H1 (cell line): Measurements from ENCODE around the gene FAM76A. TPM values are rescaled to one million over a fixed set of nuclear protein-coding genes. Genes with fewer than 3 reads are reported as not detected.

ENCODE experiments used
- CTCF ChIA-PET: fragments of 300-600 bp; sonication (Branson Sonifier 250); formaldehyde crosslinking; loops from one replicate; lab custom pipeline; 2021; ENCODE audit not compliant: partially characterized antibody; lab: Charles Lee
- POLR2A ChIA-PET: fragments of 300-600 bp; sonication (Branson Sonifier 250); formaldehyde crosslinking; loops from one replicate; lab custom pipeline; 2021; ENCODE audit warnings: inconsistent platforms; ENCODE audit not compliant: partially characterized antibody; lab: Charles Lee
- DNase-seq, 2 experiments: peaks; one replicate each; pipeline versions ENCODE4 v3.0.0 to v3.0.0-alpha.2; 2010 to 2022; ENCODE audit warnings: low spot score in 2 of 2, low read depth in 1 of 2, mixed read lengths in 1 of 2
- FAIRE-seq: peaks from 2 replicates; lab custom pipeline; 2011; peaks lifted over from hg19 to GRCh38; lab: Jason Lieb, UNC
- H2AFZ ChIP-seq: 2 replicates; pipeline ENCODE4 v1.8.1; 2012; ENCODE audit warnings: low read length, inconsistent platforms
- H2AK5ac ChIP-seq: 2 replicates; pipeline ENCODE4 v1.6.1; 2013; ENCODE audit warnings: low read depth, low read length
- H2BK120ac ChIP-seq: replicated peaks from 2 replicates; pipeline ENCODE3; 2013; ENCODE audit warnings: low read depth, low read length, inconsistent platforms
- H2BK12ac ChIP-seq: 2 replicates; pipeline ENCODE4 v1.6.1; 2013; ENCODE audit warnings: low read depth, low read length
- H2BK15ac ChIP-seq: 2 replicates; pipeline ENCODE4 v1.6.1; 2013; ENCODE audit warnings: low read length
- H2BK20ac ChIP-seq: 2 replicates; pipeline ENCODE4 v1.6.1; 2013; ENCODE audit warnings: low read length
- H2BK5ac ChIP-seq: 2 replicates; pipeline ENCODE4 v1.6.1; 2013; ENCODE audit warnings: low read depth, low read length
- H3K14ac ChIP-seq: 2 replicates; pipeline ENCODE4 v1.6.1; 2013; ENCODE audit warnings: inconsistent platforms; ENCODE audit not compliant: insufficient read length
- H3K18ac ChIP-seq: 2 replicates; pipeline ENCODE4 v1.6.1; 2013; ENCODE audit warnings: low read length; ENCODE audit errors: extremely low read depth
- H3K23ac ChIP-seq: 2 replicates; pipeline ENCODE4 v1.6.1; 2013; ENCODE audit warnings: inconsistent platforms; ENCODE audit not compliant: insufficient read length
- H3K23me2 ChIP-seq: 2 replicates; pipeline ENCODE4 v1.6.1; 2013; ENCODE audit warnings: low read depth, low read length
- H3K27ac ChIP-seq: 2 replicates; pipeline ENCODE4 v1.6.1; 2011; ENCODE audit warnings: low read depth, low read length, inconsistent platforms
- H3K27me3 ChIP-seq, 4 experiments: replicated peaks in 1 of 4; 1 replicate in 1 of 4; 2 replicates in 3 of 4; pipeline versions ENCODE4 v1.6.1 to v1.8.1; 2011 to 2013; ENCODE audit warnings: low read length in 3 of 4, mild to moderate bottlenecking in 3 of 4, inconsistent platforms in 2 of 4, mixed read lengths in 2 of 4, moderate library complexity in 1 of 4; ENCODE audit not compliant: control insufficient read depth in 3 of 4, insufficient read depth in 3 of 4; ENCODE audit errors: extremely low read depth in 1 of 4
- H3K36me3 ChIP-seq, 4 experiments: 2 replicates each; pipeline versions ENCODE4 v1.6.1 to v1.8.1; 2011 to 2013; ENCODE audit warnings: mild to moderate bottlenecking in 4 of 4, low read length in 3 of 4, moderate library complexity in 2 of 4, control low read depth in 1 of 4, inconsistent platforms in 1 of 4; ENCODE audit not compliant: insufficient read depth in 4 of 4, control insufficient read depth in 2 of 4
- H3K4ac ChIP-seq: replicated peaks from 2 replicates; pipeline ENCODE3; 2013; ENCODE audit warnings: low read length, low read depth, mixed read lengths, inconsistent platforms; ENCODE audit not compliant: insufficient read length
- H3K4me1 ChIP-seq, 4 experiments: replicated peaks in 1 of 4; 1 replicate in 1 of 4; 2 replicates in 3 of 4; pipeline versions ENCODE4 v1.6.1 to v1.8.1; 2011 to 2013; ENCODE audit warnings: low read length in 3 of 4, inconsistent platforms in 2 of 4, mixed read lengths in 1 of 4; ENCODE audit not compliant: insufficient read depth in 4 of 4, control insufficient read depth in 3 of 4
- H3K4me2 ChIP-seq, 2 experiments: 2 replicates each; pipeline versions ENCODE4 v1.6.1 to v1.8.1; 2011 to 2013; ENCODE audit warnings: low read depth in 2 of 2, low read length in 2 of 2, control low read depth in 1 of 2, inconsistent platforms in 1 of 2, mild to moderate bottlenecking in 1 of 2; ENCODE audit not compliant: insufficient read depth in 1 of 2
- H3K4me3 ChIP-seq, 4 experiments: fragments of 200-600, 300-600 bp in 1 of 4; sonication (generic), shearing (Covaris generic), sonication (Bioruptor Twin) in 1 of 4; 2 replicates each; pipeline versions ENCODE4 v1.5.1 to v1.8.1; 2011 to 2016; ENCODE audit warnings: low read length in 4 of 4, low read depth in 3 of 4, control low read depth in 2 of 4, inconsistent platforms in 2 of 4, mild to moderate bottlenecking in 2 of 4, mixed read lengths in 1 of 4, moderate library complexity in 1 of 4; ENCODE audit not compliant: insufficient read depth in 2 of 4; ENCODE audit errors: extremely low read depth in 1 of 4
- H3K56ac ChIP-seq: replicated peaks from 2 replicates; pipeline ENCODE3; 2013; ENCODE audit warnings: low read depth, mild to moderate bottlenecking, mixed read lengths, low read length, inconsistent platforms; ENCODE audit not compliant: insufficient read length
- H3K79me1 ChIP-seq: 2 replicates; pipeline ENCODE4 v1.6.1; 2013; ENCODE audit warnings: low read depth, low read length, control low read depth
- H3K79me2 ChIP-seq, 2 experiments: 2 replicates each; pipeline versions ENCODE4 v1.6.1 to v1.8.1; 2012 to 2013; ENCODE audit warnings: low read length in 2 of 2, mild to moderate bottlenecking in 2 of 2, inconsistent platforms in 1 of 2; ENCODE audit not compliant: insufficient read depth in 2 of 2, control insufficient read depth in 1 of 2
- H3K9ac ChIP-seq, 4 experiments: replicated peaks in 1 of 4; 1 replicate in 1 of 4; 2 replicates in 3 of 4; pipeline versions ENCODE4 v1.6.1 to v1.8.1; 2011 to 2013; ENCODE audit warnings: low read depth in 3 of 4, low read length in 3 of 4, control low read depth in 2 of 4, mild to moderate bottlenecking in 2 of 4, moderate library complexity in 2 of 4, inconsistent platforms in 1 of 4; ENCODE audit errors: extremely low read depth in 1 of 4
- H3K9me3 ChIP-seq, 2 experiments: 2 replicates each; pipeline versions ENCODE4 v1.6.1 to v1.8.1; 2012 to 2013; ENCODE audit warnings: mild to moderate bottlenecking in 2 of 2, moderate library complexity in 2 of 2, control low read depth in 1 of 2, inconsistent platforms in 1 of 2, low read depth in 1 of 2, low read length in 1 of 2, mixed read lengths in 1 of 2; ENCODE audit not compliant: insufficient read depth in 2 of 2
- H4K20me1 ChIP-seq, 2 experiments: replicated peaks in 1 of 2; 2 replicates each; pipeline versions ENCODE3 to v1.8.1; 2011 to 2013; ENCODE audit warnings: inconsistent platforms in 2 of 2, low read length in 2 of 2, mild to moderate bottlenecking in 1 of 2; ENCODE audit not compliant: insufficient read depth in 2 of 2, control insufficient read depth in 1 of 2
- H4K5ac ChIP-seq: 2 replicates; pipeline ENCODE4 v1.6.1; 2013; ENCODE audit warnings: low read length, low read depth, mixed read lengths, inconsistent platforms; ENCODE audit not compliant: insufficient read length
- H4K8ac ChIP-seq: 2 replicates; pipeline ENCODE4 v1.8.0; 2013; ENCODE audit warnings: mild to moderate bottlenecking, moderate library complexity, low read length, inconsistent platforms; ENCODE audit not compliant: insufficient read depth; ENCODE audit errors: extremely low read depth
- H4K91ac ChIP-seq: replicated peaks from 2 replicates; pipeline ENCODE3; 2013; ENCODE audit warnings: low read length, mixed read lengths, inconsistent platforms; ENCODE audit not compliant: insufficient read length
- EP300 ChIP-seq, 2 experiments: IDR thresholded peaks; 1 replicate in 1 of 2; 2 replicates in 1 of 2; pipeline ENCODE4 v1.6.1; 2011 to 2012; ENCODE audit warnings: low read depth in 2 of 2, low read length in 2 of 2, mild to moderate bottlenecking in 2 of 2, borderline replicate concordance in 1 of 2, inconsistent platforms in 1 of 2, moderate library complexity in 1 of 2
- EZH2 ChIP-seq: fragments of 200-600 bp; sonication (generic); IDR thresholded peaks from 2 replicates; pipeline ENCODE4 v1.7.1; 2012; ENCODE audit warnings: low read depth, mild to moderate bottlenecking, moderate library complexity, low read length, inconsistent platforms; ENCODE audit not compliant: severe bottlenecking
- PHF8 ChIP-seq: fragments of 200-600 bp; sonication (generic); conservative IDR thresholded peaks from 2 replicates; pipeline ENCODE4 v1.7.1; 2012; ENCODE audit warnings: low read depth, mild to moderate bottlenecking, inconsistent platforms, low read length, moderate library complexity
- POLR2A ChIP-seq, 2 experiments: IDR thresholded peaks; 1 replicate in 1 of 2; 2 replicates in 1 of 2; pipeline ENCODE4 v1.6.1; 2011; ENCODE audit warnings: low read depth in 2 of 2, low read length in 2 of 2, mild to moderate bottlenecking in 2 of 2; ENCODE audit errors: control extremely low read depth in 1 of 2
- RNF2 ChIP-seq: fragments of 200-900, 300-1000 bp; sonication (generic); IDR thresholded peaks from 2 replicates; pipeline ENCODE4 v1.7.1; 2016; ENCODE audit warnings: borderline replicate concordance, low read depth, mild to moderate bottlenecking, antibody characterized with exemption, low read length; ENCODE audit not compliant: poor library complexity, severe bottlenecking; ENCODE audit errors: missing control alignments
- WGBS, 2 experiments: shearing (Covaris generic) in 1 of 2; methylation state at CpG; one replicate each; pipeline versions ENCODE4 v1.1.6 to v1.1.7; 2013 to 2015; ENCODE audit warnings: low lambda C conversion rate in 2 of 2, mixed read lengths in 2 of 2, inconsistent platforms in 1 of 2, low coverage in 1 of 2, missing lambda C conversion rate in 1 of 2; ENCODE audit not compliant: insufficient replicate concordance in 2 of 2, insufficient coverage in 1 of 2, insufficient read length in 1 of 2; ENCODE audit errors: extremely low coverage in 1 of 2, missing lambda C conversion rate in 1 of 2; 5-methylcytosine and 5-hydroxymethylcytosine counted together
- polyA plus RNA-seq, 7 experiments: library from polyadenylated mRNA; depleted of rRNA in 3 of 7; stranded (reverse) in 5 of 7; unstranded in 2 of 7; fragments of >200 nt in 5 of 7; fragments of 200-250 nt in 2 of 7; gene quantifications; 1 replicate in 5 of 7; 2 replicates in 1 of 7; 4 replicates in 1 of 7; pipeline versions ENCODE4 v1.2.1 to v1.2.3, GENCODE V29; 2011 to 2013; ENCODE audit warnings: missing spikeins in 2 of 7, mixed read lengths in 2 of 7
- total RNA-seq: library from RNA; stranded (reverse); fragmentation: NEBNext Ultra II Directional; extraction: Animal tissue kit (Norgen Biotek cat#: 25700); gene quantifications from 2 replicates; pipeline ENCODE4 v1.2.1, GENCODE V29; 2021

The FAM76A gene
- total and polyA plus RNA-seq, 2 of the 8 experiments (the other 6 are each of a cell fraction or from before 2014, with no cell fraction given) = 3.4 to 16.2 TPM

GRCh38 chr1:27736252-27736651 lies 10.5 kb downstream of the FAM76A start:
- no peak overlapping the region for H3K56ac ChIP-seq

More at GRCh38 chr1:27736252-27736651, 10.5 kb downstream of the FAM76A start:
- Histone ChIP-seq H4K5ac (no peak overlapping the region), H3K18ac (no peak overlapping the region), H3K27ac (no peak overlapping the region), H3K9ac (no peak overlapping the region), H2AFZ (no peak overlapping the region), H2BK15ac (no peak overlapping the region), H4K20me1 (no peaks in the 10 kb centered on the region), H3K79me2 (no peaks in the 10 kb centered on the region), H3K14ac (no peak overlapping the region), H3K4me2 (no peak overlapping the region), H2AK5ac (no peak overlapping the region), H3K36me3 (peaks cover 0 to 16% (median 5%) of the 10 kb centered on the region in 4 experiments; a peak in 5 of 8 replicates), H2BK5ac (no peak overlapping the region), H3K27me3 (no peaks in the 10 kb centered on the region), H3K23me2 (no peaks in the 10 kb centered on the region), H3K4ac (no peak overlapping the region), H2BK120ac (no peak overlapping the region), H3K23ac (no peak overlapping the region), H2BK12ac (no peak overlapping the region), H4K8ac (no peak overlapping the region), H3K9me3 (no peaks in the 10 kb centered on the region), H2BK20ac (no peak overlapping the region), H4K91ac (no peak overlapping the region), H3K4me3 (no peak overlapping the region), H3K79me1 (no peaks in the 10 kb centered on the region), H3K4me1 (no peaks in the 10 kb centered on the region)
- no peak for DNase-seq
- TF ChIP-seq RNF2 (no peak), POLR2A (IDR thresholded peaks at IDR 0.05; ENCODE audit: control extremely low read depth in 1 of 2, low read depth in 2 of 2, low read length in 2 of 2) (no peak), EZH2 (no peak), EP300 (IDR thresholded peaks at IDR 0.05; ENCODE audit: borderline replicate concordance in 1 of 2, low read depth in 2 of 2, low read length in 2 of 2) (no peak), PHF8 (no peak)
- ChIA-PET POLR2A (no interaction called here), CTCF (no interaction called here)
- 90% methylated on average over 3 of the region's 3 CpGs; no CpG with 5 or more reads in 1 of the 2 experiments for WGBS, 2 experiments
- no peak for FAIRE-seq
